C4-2B (cell line): ENCODE data around the gene CYP2S1.

Experiments
- CTCF ChIP-seq: fragments of 450-650 bp; conservative IDR thresholded peaks from 2 replicates; pipeline ENCODE4 v1.5.1; 2017; ENCODE audit warnings: mild to moderate bottlenecking
- ZFX ChIP-seq: fragments of 450-650 bp; IDR thresholded peaks from 2 replicates; pipeline ENCODE4 v1.6.1; 2017

- TF ChIP-seq CTCF (no peak), ZFX (no peak)
Observed at GRCh38 chr19:41235480-41235879, 42.5 kb downstream of the CYP2S1 start.
